Fibroblast of lung (primary cell): ENCODE results near the gene STRA8. TPM values are rescaled to one million over a fixed set of nuclear protein-coding genes. Genes with fewer than 3 reads are reported as not detected.

Experiments used
- DNase-seq, 2 donors: peaks; one replicate each; pipeline versions ENCODE4 v3.0.0 to v3.0.0-alpha.2; 2010; ENCODE audit warnings: low read depth in 2 of 2
- H2AFZ ChIP-seq: 2 replicates; pipeline ENCODE4 v1.5.1; 2012; ENCODE audit warnings: low read length, control low read depth, inconsistent platforms
- H3K27ac ChIP-seq: 2 replicates; pipeline ENCODE4 v1.5.1; 2011; ENCODE audit warnings: low read length, control low read depth; ENCODE audit not compliant: insufficient read depth
- H3K27me3 ChIP-seq: 2 replicates; pipeline ENCODE4 v1.5.1; 2011; ENCODE audit warnings: mild to moderate bottlenecking, low read length; ENCODE audit not compliant: control insufficient read depth, insufficient read depth
- H3K36me3 ChIP-seq: 2 replicates; pipeline ENCODE4 v1.5.1; 2011; ENCODE audit warnings: low read length; ENCODE audit not compliant: control insufficient read depth, insufficient read depth
- H3K4me1 ChIP-seq: 2 replicates; pipeline ENCODE4 v1.5.1; 2011; ENCODE audit warnings: low read length; ENCODE audit not compliant: control insufficient read depth, insufficient read depth; ENCODE audit errors: extremely low read depth
- H3K4me2 ChIP-seq: 2 replicates; pipeline ENCODE4 v1.5.1; 2011; ENCODE audit warnings: low read length, control low read depth; ENCODE audit not compliant: insufficient read depth; ENCODE audit errors: extremely low read depth
- H3K4me3 ChIP-seq, 4 experiments: fragments of 200-600 bp in 1 of 4; sonication (generic) in 1 of 4; replicated peaks in 1 of 4; 2 replicates each; pipeline ENCODE4 v1.5.1; 2011 to 2016; ENCODE audit warnings: low read length in 4 of 4, low read depth in 3 of 4, mild to moderate bottlenecking in 3 of 4, control low read depth in 2 of 4, inconsistent platforms in 1 of 4, mixed read lengths in 1 of 4; ENCODE audit not compliant: insufficient read depth in 1 of 4; ENCODE audit errors: control extremely low read depth in 1 of 4
- H3K79me2 ChIP-seq: 2 replicates; pipeline ENCODE4 v1.5.1; 2012; ENCODE audit warnings: mild to moderate bottlenecking, low read length, inconsistent platforms; ENCODE audit not compliant: control insufficient read depth, insufficient read depth
- H3K9ac ChIP-seq: 2 replicates; pipeline ENCODE4 v1.5.1; 2011; ENCODE audit warnings: mild to moderate bottlenecking, low read length, control low read depth; ENCODE audit not compliant: insufficient read depth
- H3K9me3 ChIP-seq: 2 replicates; pipeline ENCODE4 v1.5.1; 2012; ENCODE audit warnings: low read depth, low read length; ENCODE audit not compliant: control insufficient read depth, insufficient read depth
- H4K20me1 ChIP-seq: 2 replicates; pipeline ENCODE4 v1.5.1; 2011; ENCODE audit warnings: low read length; ENCODE audit not compliant: control insufficient read depth, insufficient read depth; ENCODE audit errors: extremely low read depth
- EZH2 ChIP-seq: IDR thresholded peaks from 2 replicates; pipeline ENCODE4 v1.5.1; 2012; ENCODE audit warnings: low read length, control low read depth, mild to moderate bottlenecking; ENCODE audit errors: missing control alignments
- polyA plus RNA-seq, 2 donors: library from polyadenylated mRNA; depleted of rRNA in 1 of 2; stranded (reverse) in 1 of 2; unstranded in 1 of 2; fragments of >200 nt; gene quantifications; 2 replicates each; pipeline ENCODE4 v1.2.1, GENCODE V29; 2011 to 2012; ENCODE audit warnings: missing spikeins in 1 of 2
- total RNA-seq: library from RNA; depleted of rRNA; stranded (reverse); fragments of >200 nt; gene quantifications from 2 replicates; pipeline ENCODE4 v1.2.1, GENCODE V29; 2014
- TF ChIP-seq, protein P1 (sequence below), 2 donors: IDR thresholded peaks in 1 of 2; conservative IDR thresholded peaks in 1 of 2; 1 replicate in 1 of 2; 2 replicates in 1 of 2; pipeline ENCODE4 v1.5.1; 2011 to 2012; ENCODE audit warnings: low read length in 2 of 2, control low read depth in 1 of 2, inconsistent platforms in 1 of 2, low read depth in 1 of 2, mild to moderate bottlenecking in 1 of 2

Gene STRA8
- total and polyA plus RNA-seq, 2 donors (not counting 1 experiment from before 2014, with no cell fraction given): not detected

DNA sequence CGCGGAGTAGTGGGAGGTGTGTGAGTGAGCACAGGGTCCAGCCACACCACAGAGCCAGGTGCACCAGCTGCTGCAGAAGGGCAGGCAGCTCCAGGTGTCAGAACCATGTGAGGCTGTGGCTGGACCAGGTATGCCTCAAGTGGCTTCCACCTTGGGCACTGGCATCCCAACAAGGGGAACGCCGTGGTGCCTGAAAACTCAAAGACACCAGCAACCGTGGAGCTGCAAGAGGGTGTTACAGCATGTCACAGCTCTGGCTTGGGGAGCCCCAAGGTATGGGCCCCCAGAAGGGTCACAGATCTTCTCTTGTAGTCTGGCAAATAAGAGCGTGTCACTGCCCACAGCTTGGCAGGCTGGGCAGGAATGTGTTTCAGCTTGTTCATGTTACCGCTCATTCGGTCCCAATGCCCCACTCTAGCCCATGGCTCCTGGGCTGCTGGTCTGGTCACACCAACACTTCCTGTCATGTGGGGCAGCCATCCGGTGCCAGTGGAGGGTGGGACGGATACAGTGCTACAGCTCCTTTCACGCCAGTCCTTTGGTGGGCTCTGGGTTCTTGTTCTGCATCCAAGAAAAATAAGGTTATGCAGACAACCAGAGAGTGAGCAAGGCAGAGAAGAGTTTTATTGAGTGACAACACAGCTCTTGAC is 29.8 kb downstream of the STRA8 start:
- Histone ChIP-seq H3K9me3 (no peaks in the 10 kb centered on the region), H3K9ac (no peak overlapping the region), H3K27me3 (no peaks in the 10 kb centered on the region), H3K4me1 (no peaks in the 10 kb centered on the region), H3K4me2 (no peak overlapping the region), H3K79me2 (no peaks in the 10 kb centered on the region), H2AFZ (no peak overlapping the region), H3K27ac (no peak overlapping the region), H3K4me3 (no peak overlapping the region), H4K20me1 (no peaks in the 10 kb centered on the region), H3K36me3 (no peaks in the 10 kb centered on the region)
- no peak for DNase-seq
- no peak for TF ChIP-seq EZH2
- TF ChIP-seq, protein P1, sequence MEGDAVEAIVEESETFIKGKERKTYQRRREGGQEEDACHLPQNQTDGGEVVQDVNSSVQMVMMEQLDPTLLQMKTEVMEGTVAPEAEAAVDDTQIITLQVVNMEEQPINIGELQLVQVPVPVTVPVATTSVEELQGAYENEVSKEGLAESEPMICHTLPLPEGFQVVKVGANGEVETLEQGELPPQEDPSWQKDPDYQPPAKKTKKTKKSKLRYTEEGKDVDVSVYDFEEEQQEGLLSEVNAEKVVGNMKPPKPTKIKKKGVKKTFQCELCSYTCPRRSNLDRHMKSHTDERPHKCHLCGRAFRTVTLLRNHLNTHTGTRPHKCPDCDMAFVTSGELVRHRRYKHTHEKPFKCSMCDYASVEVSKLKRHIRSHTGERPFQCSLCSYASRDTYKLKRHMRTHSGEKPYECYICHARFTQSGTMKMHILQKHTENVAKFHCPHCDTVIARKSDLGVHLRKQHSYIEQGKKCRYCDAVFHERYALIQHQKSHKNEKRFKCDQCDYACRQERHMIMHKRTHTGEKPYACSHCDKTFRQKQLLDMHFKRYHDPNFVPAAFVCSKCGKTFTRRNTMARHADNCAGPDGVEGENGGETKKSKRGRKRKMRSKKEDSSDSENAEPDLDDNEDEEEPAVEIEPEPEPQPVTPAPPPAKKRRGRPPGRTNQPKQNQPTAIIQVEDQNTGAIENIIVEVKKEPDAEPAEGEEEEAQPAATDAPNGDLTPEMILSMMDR (conservative IDR thresholded peaks at IDR 0.05 in 1 of 2, IDR thresholded peaks at IDR 0.05 in 1 of 2; ENCODE audit: low read depth in 1 of 2, low read length in 2 of 2): no peak

DNA sequence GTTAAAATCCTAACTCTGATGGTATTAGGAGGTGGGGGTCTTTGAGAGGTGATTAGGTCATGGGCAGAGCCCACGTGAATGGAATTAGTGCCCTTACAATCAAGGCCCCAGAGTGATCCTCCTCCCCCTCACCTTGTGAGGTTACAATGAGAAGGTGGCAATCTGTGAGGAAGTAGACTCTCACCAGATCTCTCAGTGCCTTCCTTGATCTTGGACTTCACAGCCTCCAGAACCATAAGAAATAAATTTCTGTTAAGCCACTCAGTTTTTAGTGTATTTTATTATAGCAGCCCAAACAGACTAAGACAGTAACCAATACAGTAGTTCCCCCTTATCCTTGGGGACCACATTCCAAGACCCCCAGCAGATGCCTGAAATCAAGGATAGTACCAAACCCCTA is 32.0 kb downstream of the STRA8 start:
- Histone ChIP-seq H3K27me3 (no peaks in the 10 kb centered on the region), H3K4me2 (no peak overlapping the region), H3K4me3 (no peak overlapping the region), H3K36me3 (no peaks in the 10 kb centered on the region), H3K9ac (no peak overlapping the region), H2AFZ (no peak overlapping the region), H3K9me3 (no peaks in the 10 kb centered on the region), H3K79me2 (no peaks in the 10 kb centered on the region), H3K27ac (no peak overlapping the region), H3K4me1 (no peaks in the 10 kb centered on the region), H4K20me1 (no peaks in the 10 kb centered on the region)
- DNase-seq: no peak
- TF ChIP-seq, protein P1 (conservative IDR thresholded peaks at IDR 0.05 in 1 of 2, IDR thresholded peaks at IDR 0.05 in 1 of 2; ENCODE audit: low read depth in 1 of 2, low read length in 2 of 2): no peak
- no peak for TF ChIP-seq EZH2

DNA sequence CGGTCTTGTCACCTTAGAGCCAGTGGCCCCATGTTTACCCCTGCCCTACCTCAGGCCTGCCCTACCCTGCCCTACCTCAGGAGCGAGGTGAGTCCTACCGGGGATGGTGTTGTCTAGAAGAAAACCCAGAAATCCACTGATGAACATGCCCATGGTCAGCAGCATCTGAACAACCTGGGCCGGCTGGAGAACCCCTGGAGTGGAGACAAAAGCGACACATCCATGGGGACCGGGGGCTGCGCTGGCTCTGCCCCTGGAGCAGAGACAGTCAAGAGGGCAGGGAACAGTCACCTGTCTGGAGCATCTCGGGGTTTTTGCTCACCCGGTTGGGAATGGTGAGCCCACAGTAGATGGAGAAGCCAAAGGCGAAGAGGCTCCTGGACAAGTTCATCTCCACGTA is 36.3 kb downstream of the STRA8 start:
- no peaks in the 10 kb centered on the region for H3K27me3 ChIP-seq
- H3K4me1 ChIP-seq: no peaks in the 10 kb centered on the region
- H4K20me1 ChIP-seq: no peaks in the 10 kb centered on the region
- no peak overlapping the region for H3K4me3 ChIP-seq
- H2AFZ ChIP-seq: no peak overlapping the region
- H3K27ac ChIP-seq: no peak overlapping the region
- no peaks in the 10 kb centered on the region for H3K36me3 ChIP-seq
- no peak overlapping the region for H3K4me2 ChIP-seq
- H3K9me3 ChIP-seq: no peaks in the 10 kb centered on the region
- no peak for TF ChIP-seq EZH2
- TF ChIP-seq, protein P1 (conservative IDR thresholded peaks at IDR 0.05 in 1 of 2, IDR thresholded peaks at IDR 0.05 in 1 of 2; ENCODE audit: low read depth in 1 of 2, low read length in 2 of 2): no peak
- H3K9ac ChIP-seq: no peak overlapping the region
- H3K79me2 ChIP-seq: no peaks in the 10 kb centered on the region
- no peak for DNase-seq
